ENCODE data around the gene MYO1D.

MYO1D gene

GRCh38 chr17:32673964-32674363 is 203.0 kb downstream of the MYO1D start:
- Histone ChIP-seq H3K27me3 (no peaks in the 10 kb centered on the region), H3K27ac (peak overlapping the region; percentile 3 to 34), H3K9me3 (no peaks in the 10 kb centered on the region), H3K36me3 (peaks cover 0 to 5% (median 4%) of the 10 kb centered on the region in 3 donors), H3K4me3 (no peak overlapping the region), H3K4me1 (peaks cover 4 to 47% (median 20%) of the 10 kb centered on the region in 4 donors)
- intact Hi-C loops (cut with DNase I; ENCODE audit: low total_unique reads), result no loop called here
- no peak for DNase-seq
- no peak for TF ChIP-seq CTCF (IDR thresholded peaks at IDR 0.05)

- intact Hi-C loops (cut with DNase I; ENCODE audit: low total_unique reads), result no loop called here
- Histone ChIP-seq H3K9me3 (no peaks in the 10 kb centered on the region), H3K27ac (peak overlapping the region; percentile 42 to 62), H3K27me3 (no peaks in the 10 kb centered on the region), H3K36me3 (peaks cover 0 to 5% (median 4%) of the 10 kb centered on the region in 3 donors), H3K4me3 (no peak overlapping the region), H3K4me1 (peaks cover 4 to 47% (median 20%) of the 10 kb centered on the region in 4 donors)
- TF ChIP-seq CTCF (IDR thresholded peaks at IDR 0.05), result no peak
- no peak for DNase-seq
Measured at GRCh38 chr17:32672711-32673110, 204.2 kb downstream of the MYO1D start.

- H3K9me3 ChIP-seq, result no peaks in the 10 kb centered on the region
- peak overlapping the region; percentile 42 to 62 for H3K27ac ChIP-seq
- H3K36me3 ChIP-seq, result peaks cover 0 to 5% (median 4%) of the 10 kb centered on the region in 3 donors
- peaks cover 4 to 47% (median 20%) of the 10 kb centered on the region in 4 donors for H3K4me1 ChIP-seq
- intact Hi-C loops (cut with DNase I; ENCODE audit: low total_unique reads), result no loop called here
- TF ChIP-seq CTCF (IDR thresholded peaks at IDR 0.05), result no peak
- DNase-seq, result peak; percentile 87 to 88
- H3K4me3 ChIP-seq, result no peak overlapping the region
- H3K27me3 ChIP-seq, result no peaks in the 10 kb centered on the region
Measured at GRCh38 chr17:32671896-32672295, 205.0 kb downstream of the MYO1D start.

- Histone ChIP-seq H3K9me3 (no peaks in the 10 kb centered on the region), H3K36me3 (peaks cover 0 to 7% (median 0%) of the 10 kb centered on the region in 3 donors), H3K4me1 (no peaks in the 10 kb centered on the region), H3K27me3 (no peaks in the 10 kb centered on the region), H3K4me3 (no peak overlapping the region), H3K27ac (no peak overlapping the region)
- intact Hi-C loops (cut with DNase I; ENCODE audit: low total_unique reads), result no loop called here
- no peak for DNase-seq
- no peak for TF ChIP-seq CTCF (IDR thresholded peaks at IDR 0.05)
Measured at GRCh38 chr17:32664936-32665583, 211.9 kb downstream of the MYO1D start.

GRCh38 chr17:32660496-32660985 is 216.4 kb downstream of the MYO1D start:
- intact Hi-C loops (cut with DNase I; ENCODE audit: low total_unique reads), result no loop called here
- TF ChIP-seq CTCF (IDR thresholded peaks at IDR 0.05), result no peak

More at GRCh38 chr17:32660496-32660985, 216.4 kb downstream of the MYO1D start:
- Histone ChIP-seq H3K36me3 (peaks cover 0 to 33% (median 9%) of the 10 kb centered on the region in 3 donors), H3K4me3 (no peak overlapping the region), H3K9me3 (no peaks in the 10 kb centered on the region), H3K27ac (no peak overlapping the region), H3K4me1 (peaks cover 0 to 35% (median 16%) of the 10 kb centered on the region in 4 donors), H3K27me3 (no peaks in the 10 kb centered on the region)
- no peak for DNase-seq

All from tibial artery (tissue), 4 donors.